Activated CD8-positive, alpha-beta memory T cell treated with anti-CD3 and anti-CD28 coated beads for 1 hour (primary cell): ENCODE data around the gene CCDC167.

Source experiments
- DNase-seq, 2 donors: peaks; one replicate each; pipeline ENCODE4 v3.0.0-alpha.2; 2020; ENCODE audit warnings: low read depth in 1 of 2; ENCODE audit errors: extremely low read depth in 1 of 2

CCDC167 gene

GRCh38 chr6:37491171-37491829, 8.4 kb downstream of the CCDC167 start:
- no peak for DNase-seq

GRCh38 chr6:37490536-37491170, 9.0 kb downstream of the CCDC167 start:
- DNase-seq, result no peak

GRCh38 chr6:37489697-37490336, 9.9 kb downstream of the CCDC167 start:
- DNase-seq, result no peak

DNA sequence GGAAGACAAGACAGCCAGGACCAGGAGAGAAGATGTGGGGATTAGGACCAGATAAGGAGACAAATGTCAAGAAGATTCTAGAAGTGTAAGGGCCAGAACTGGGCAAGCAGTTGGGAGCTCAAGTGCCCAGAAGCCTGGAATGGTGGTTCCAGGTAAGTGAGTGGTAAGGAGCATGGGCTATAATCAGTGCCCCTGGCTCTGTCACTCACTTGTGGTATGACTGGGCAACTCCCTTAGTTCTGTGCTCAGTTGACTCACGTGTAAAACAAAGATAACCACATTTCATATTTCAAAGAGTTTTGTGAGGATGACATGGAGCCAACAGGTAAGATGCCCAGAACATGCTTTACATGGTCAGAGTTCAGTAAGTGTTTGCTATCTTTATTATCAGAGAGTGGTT, 11.2 kb downstream of the CCDC167 start:
- DNase-seq, result no peak

- no peak for DNase-seq
Measured at GRCh38 chr6:37487591-37488380, 11.9 kb downstream of the CCDC167 start.

GRCh38 chr6:37486121-37486839, 13.4 kb downstream of the CCDC167 start:
- DNase-seq, result no peak

DNA sequence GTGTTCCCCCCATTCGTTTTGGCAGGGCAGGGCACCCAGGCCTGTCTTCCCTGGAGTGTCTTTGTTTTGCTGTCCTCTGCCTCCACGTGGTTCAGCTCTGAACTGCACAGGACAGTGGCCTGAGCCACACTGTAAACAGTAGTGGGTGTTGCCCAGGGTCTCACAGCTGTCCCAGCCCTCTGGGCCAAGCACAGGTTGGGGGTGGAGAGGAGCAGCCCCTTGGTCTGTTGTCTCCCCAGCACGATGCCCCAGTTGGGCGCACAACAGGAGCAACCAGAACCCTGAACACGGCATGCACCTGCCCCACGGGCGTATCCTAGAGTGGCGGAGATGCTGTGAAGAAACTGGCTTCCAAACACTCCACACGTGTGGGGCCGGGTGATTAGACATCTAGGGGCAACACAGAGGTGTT, 14.4 kb downstream of the CCDC167 start:
- DNase-seq, result no peak

GRCh38 chr6:37484786-37485170, 14.9 kb downstream of the CCDC167 start:
- no peak for DNase-seq

DNA sequence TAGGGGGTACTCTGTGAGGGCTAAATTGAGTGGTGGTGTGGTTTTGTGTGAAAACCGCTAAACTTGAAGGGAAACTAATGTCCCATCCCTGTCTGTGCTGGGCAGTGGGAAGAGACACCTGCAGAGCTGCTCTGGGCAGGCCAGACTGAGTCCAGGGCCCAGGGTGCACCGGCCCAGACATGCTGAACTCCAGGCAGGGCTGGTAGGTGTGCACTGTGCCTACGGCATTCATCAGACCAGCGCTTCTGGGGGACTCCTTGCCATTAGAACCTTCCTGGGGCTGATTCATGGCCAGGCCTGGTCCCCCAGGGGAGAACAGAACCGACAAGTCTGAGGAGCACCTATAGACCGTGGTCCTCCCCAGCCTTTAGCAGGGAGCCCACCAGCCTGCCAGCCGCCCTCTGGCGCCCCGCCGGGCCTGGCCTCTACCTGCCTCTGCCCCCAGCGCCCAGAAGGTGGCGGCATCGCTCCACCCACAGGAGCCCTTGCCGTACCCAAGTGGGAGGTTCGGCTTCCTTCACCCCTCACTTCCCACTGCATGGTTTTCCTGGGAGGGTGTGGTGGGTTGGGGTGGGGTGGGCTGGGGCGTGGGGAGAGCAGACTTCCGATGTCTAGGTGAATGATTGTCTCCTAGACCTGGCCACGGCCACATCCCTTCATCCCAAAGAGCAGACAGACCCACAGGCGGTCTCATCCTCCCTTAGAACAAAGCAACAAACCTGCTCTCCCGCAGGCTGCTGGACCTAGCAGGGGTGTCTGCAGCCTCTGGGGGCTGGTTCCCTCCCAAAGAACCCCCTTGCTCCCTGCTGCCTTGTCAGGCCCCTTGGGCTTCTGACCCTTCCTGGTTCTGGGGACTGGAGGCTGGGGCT, 15.5 kb downstream of the CCDC167 start:
- peak; percentile 54 to 65 for DNase-seq

- DNase-seq, result no peak
Measured at GRCh38 chr6:37483252-37483901, 16.3 kb downstream of the CCDC167 start.

- no peak for DNase-seq
Measured at GRCh38 chr6:37482606-37483251, 17.0 kb downstream of the CCDC167 start.

DNA sequence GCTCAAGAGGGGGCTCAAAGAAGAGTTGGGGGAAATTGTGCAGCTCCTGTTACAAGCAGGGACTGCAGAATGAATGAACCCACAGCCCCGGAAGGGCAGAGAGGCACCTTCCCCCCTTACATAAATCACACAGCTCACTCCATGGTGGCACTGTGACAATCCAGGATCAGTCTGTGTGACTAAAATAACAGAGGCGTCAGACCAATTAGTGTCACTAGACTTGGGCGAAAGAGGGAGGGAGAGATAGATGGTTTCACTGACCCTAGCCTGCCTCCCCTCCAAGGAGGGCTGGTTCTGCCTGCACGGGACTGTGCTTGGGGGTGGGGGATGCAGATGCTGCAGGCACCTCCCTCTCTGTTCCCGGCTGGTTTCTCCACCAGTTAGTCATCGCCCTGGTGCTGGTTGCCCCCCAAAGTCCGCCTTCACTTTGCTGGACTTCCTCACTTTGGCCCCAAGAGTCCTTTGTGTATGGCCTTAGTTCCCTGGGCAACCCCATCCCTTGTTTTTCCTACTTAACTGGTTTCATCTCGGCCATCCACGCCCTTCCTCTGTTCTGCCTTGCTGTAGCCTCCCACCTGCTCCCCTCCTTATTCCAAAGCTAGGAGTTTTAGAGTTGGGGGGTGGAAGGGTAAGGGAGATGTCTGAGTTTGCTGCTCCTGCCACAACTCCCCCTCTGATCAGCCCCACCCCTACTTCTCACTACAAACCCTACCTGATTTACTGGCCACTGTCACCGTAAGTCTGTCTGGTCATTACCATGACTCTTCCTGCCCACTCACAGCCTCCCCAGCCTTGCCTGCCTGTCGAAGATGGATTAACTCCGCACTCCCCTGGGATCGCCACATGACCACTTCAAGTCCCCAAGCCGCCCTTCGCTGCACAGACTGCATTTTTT, 17.7 kb downstream of the CCDC167 start:
- DNase-seq, result no peak

- no peak for DNase-seq
Measured at GRCh38 chr6:37480951-37481534, 18.6 kb downstream of the CCDC167 start.

GRCh38 chr6:37480118-37480736, 19.5 kb downstream of the CCDC167 start:
- no peak for DNase-seq

- no peak for DNase-seq
Measured at GRCh38 chr6:37479266-37479854, 20.3 kb downstream of the CCDC167 start.

GRCh38 chr6:37478827-37479226, 20.9 kb downstream of the CCDC167 start:
- no peak for DNase-seq
